Endothelial cell (in vitro differentiated cells): ENCODE data around the gene FABP2. TPM values are rescaled to one million over a fixed set of nuclear protein-coding genes. Genes with fewer than 3 reads are reported as not detected.
"Not testable (repeated sequence)": the region's sequence is repeated elsewhere in the genome, so short reads cannot be mapped to it uniquely, and the experiment has no call there.

Experiments used
- DNase-seq: peaks from one replicate; pipeline ENCODE4 v3.0.0; 2021; ENCODE audit warnings: low spot score
- H3K27ac Mint-ChIP-seq: one replicate; pipeline ENCODE4 v1.8.0; 2021; ENCODE audit warnings: mixed read lengths, inconsistent platforms; ENCODE audit not compliant: unreplicated experiment
- H3K27me3 Mint-ChIP-seq: one replicate; pipeline ENCODE4 v1.8.0; 2021; ENCODE audit warnings: mild to moderate bottlenecking, moderate library complexity, mixed read lengths, inconsistent platforms; ENCODE audit not compliant: unreplicated experiment
- H3K36me3 Mint-ChIP-seq: one replicate; pipeline ENCODE4 v1.8.0; 2021; ENCODE audit warnings: mild to moderate bottlenecking, low read depth, mixed read lengths, inconsistent platforms; ENCODE audit not compliant: unreplicated experiment
- H3K4me1 Mint-ChIP-seq: one replicate; pipeline ENCODE4 v1.8.0; 2021; ENCODE audit warnings: mild to moderate bottlenecking, mixed read lengths, inconsistent platforms; ENCODE audit not compliant: unreplicated experiment
- H3K4me3 Mint-ChIP-seq: one replicate; pipeline ENCODE4 v1.8.0; 2021; ENCODE audit warnings: mild to moderate bottlenecking, mixed read lengths, inconsistent platforms; ENCODE audit not compliant: unreplicated experiment
- H3K9me3 Mint-ChIP-seq: one replicate; pipeline ENCODE4 v1.8.0; 2021; ENCODE audit warnings: mixed read lengths, inconsistent platforms; ENCODE audit not compliant: unreplicated experiment
- CTCF ChIP-seq: fragments of 200-600 bp; sonication (generic); IDR thresholded peaks from one replicate; pipeline ENCODE4 v1.5.0; 2021; ENCODE audit warnings: antibody characterized with exemption; ENCODE audit not compliant: unreplicated experiment
- long read RNA-seq: library from polyadenylated mRNA; unstranded; transcript quantifications from one replicate; pipeline ENCODE4 v2.0.0, GENCODE V29; 2020; ENCODE audit not compliant: unreplicated experiment
- total RNA-seq: library from RNA; stranded (reverse); fragmentation: NEBNext Ultra II Directional; extraction: Animal tissue kit (Norgen Biotek cat#: 25700); gene quantifications from one replicate; pipeline ENCODE4 v1.2.1, GENCODE V29; 2021; ENCODE audit not compliant: unreplicated experiment

FABP2 gene
- total RNA-seq = not detected
- long read RNA-seq = 0 reads

GRCh38 chr4:119321921-119322687 lies at the start of gene FABP2:
Gene FABP2 (minus strand): TSS chr4:119322138. CDS start chr4:119322102, 36 bp downstream.
- Mint-ChIP-seq H3K27ac (no peak within 1 kb of the TSS), H3K4me3 (no peak within 1 kb of the TSS), H3K9me3 (no peaks in the 10 kb centered on the region), H3K27me3 (no peaks in the 10 kb centered on the region), H3K36me3 (no peaks in the 10 kb centered on the region), H3K4me1 (no peaks in the 10 kb centered on the region)
- no peak for DNase-seq
- no peak for TF ChIP-seq CTCF

- not testable (repeated sequence) for H3K36me3 Mint-ChIP-seq, DNase-seq, H3K9me3 Mint-ChIP-seq, H3K27ac Mint-ChIP-seq, H3K4me3 Mint-ChIP-seq, H3K4me1 Mint-ChIP-seq, H3K27me3 Mint-ChIP-seq
Measured at GRCh38 chr4:119370951-119371683, 49.2 kb upstream of the FABP2 start.

- H3K4me3 Mint-ChIP-seq, H3K27ac Mint-ChIP-seq, DNase-seq, H3K9me3 Mint-ChIP-seq, H3K27me3 Mint-ChIP-seq, H3K36me3 Mint-ChIP-seq, H3K4me1 Mint-ChIP-seq: not testable (repeated sequence)
Measured at GRCh38 chr4:119370392-119370791, 48.5 kb upstream of the FABP2 start.

- not testable (repeated sequence) for H3K9me3 Mint-ChIP-seq, H3K4me3 Mint-ChIP-seq
Measured at GRCh38 chr4:119366802-119367201, 44.9 kb upstream of the FABP2 start.

GRCh38 chr4:119364203-119364602 lies 42.3 kb upstream of the FABP2 start:
- not testable (repeated sequence) for H3K4me1 Mint-ChIP-seq, H3K4me3 Mint-ChIP-seq, H3K27me3 Mint-ChIP-seq, DNase-seq, H3K9me3 Mint-ChIP-seq, H3K36me3 Mint-ChIP-seq, H3K27ac Mint-ChIP-seq

More at GRCh38 chr4:119366802-119367201, 44.9 kb upstream of the FABP2 start:
- not testable (repeated sequence) for H3K27me3 Mint-ChIP-seq, H3K27ac Mint-ChIP-seq, H3K36me3 Mint-ChIP-seq, H3K4me1 Mint-ChIP-seq, DNase-seq

GRCh38 chr4:119363372-119363771 lies 41.4 kb upstream of the FABP2 start:
- not testable (repeated sequence) for H3K36me3 Mint-ChIP-seq, H3K4me1 Mint-ChIP-seq, H3K9me3 Mint-ChIP-seq

GRCh38 chr4:119362413-119362812 lies 40.5 kb upstream of the FABP2 start:
- not testable (repeated sequence) for H3K27me3 Mint-ChIP-seq, H3K27ac Mint-ChIP-seq, H3K36me3 Mint-ChIP-seq, DNase-seq, H3K4me1 Mint-ChIP-seq, H3K4me3 Mint-ChIP-seq, H3K9me3 Mint-ChIP-seq

More at GRCh38 chr4:119363372-119363771, 41.4 kb upstream of the FABP2 start:
- not testable (repeated sequence) for H3K4me3 Mint-ChIP-seq, DNase-seq, H3K27ac Mint-ChIP-seq, H3K27me3 Mint-ChIP-seq

- H3K9me3 Mint-ChIP-seq, H3K4me1 Mint-ChIP-seq, DNase-seq, H3K27me3 Mint-ChIP-seq, H3K4me3 Mint-ChIP-seq, H3K27ac Mint-ChIP-seq, H3K36me3 Mint-ChIP-seq: not testable (repeated sequence)
Measured at GRCh38 chr4:119359873-119360272, 37.9 kb upstream of the FABP2 start.

- not testable (repeated sequence) for H3K27ac Mint-ChIP-seq, H3K9me3 Mint-ChIP-seq, H3K36me3 Mint-ChIP-seq
Measured at GRCh38 chr4:119356796-119357195, 34.9 kb upstream of the FABP2 start.

GRCh38 chr4:119356041-119356440 lies 34.1 kb upstream of the FABP2 start:
- H3K27me3 Mint-ChIP-seq, H3K27ac Mint-ChIP-seq, H3K36me3 Mint-ChIP-seq, H3K4me1 Mint-ChIP-seq, DNase-seq, H3K9me3 Mint-ChIP-seq, H3K4me3 Mint-ChIP-seq: not testable (repeated sequence)

More at GRCh38 chr4:119356796-119357195, 34.9 kb upstream of the FABP2 start:
- H3K4me3 Mint-ChIP-seq, DNase-seq, H3K27me3 Mint-ChIP-seq, H3K4me1 Mint-ChIP-seq: not testable (repeated sequence)

- not testable (repeated sequence) for H3K27ac Mint-ChIP-seq
Measured at GRCh38 chr4:119353364-119353763, 31.4 kb upstream of the FABP2 start.

More at GRCh38 chr4:119353364-119353763, 31.4 kb upstream of the FABP2 start:
- not testable (repeated sequence) for H3K4me3 Mint-ChIP-seq, H3K4me1 Mint-ChIP-seq, H3K9me3 Mint-ChIP-seq, H3K27me3 Mint-ChIP-seq, DNase-seq, H3K36me3 Mint-ChIP-seq
